ENCODE measurements around the gene ORC5.

The ORC5 gene

DNA sequence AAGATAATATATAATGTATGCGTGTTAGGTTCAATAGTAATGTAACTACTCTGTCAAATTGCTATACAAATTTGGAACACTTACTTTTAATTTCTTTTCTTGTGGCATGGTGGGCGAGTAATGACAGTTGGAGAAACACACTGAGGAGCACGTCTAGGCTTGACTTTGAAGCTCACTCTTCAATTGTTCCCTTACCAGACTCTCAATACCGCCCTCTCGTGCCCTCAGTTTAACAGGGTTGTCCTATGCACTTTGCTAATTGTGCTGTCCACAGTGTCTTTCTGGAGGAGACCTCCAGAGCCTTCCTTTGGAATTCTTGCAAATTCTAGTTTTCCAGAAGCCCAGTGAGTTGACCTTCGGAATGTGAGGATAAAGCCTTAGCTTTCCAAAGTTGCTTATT, 111.1 kb downstream of the ORC5 start:
- no peaks in the 10 kb centered on the region for H3F3A ChIP-seq (ENCODE audit: low read depth)
- H3K9me2 ChIP-seq (replicated peaks; ENCODE audit: low read depth, low read length): no peaks in the 10 kb centered on the region
- no peaks in the 10 kb centered on the region for H3K36me3 ChIP-seq (ENCODE audit: insufficient read depth, low read length)
- no peak overlapping the region for H2AFZ ChIP-seq (ENCODE audit: low read length)
- H3K79me2 ChIP-seq (ENCODE audit: insufficient read depth, low read length): no peaks in the 10 kb centered on the region
- TF ChIP-seq, protein P1, sequence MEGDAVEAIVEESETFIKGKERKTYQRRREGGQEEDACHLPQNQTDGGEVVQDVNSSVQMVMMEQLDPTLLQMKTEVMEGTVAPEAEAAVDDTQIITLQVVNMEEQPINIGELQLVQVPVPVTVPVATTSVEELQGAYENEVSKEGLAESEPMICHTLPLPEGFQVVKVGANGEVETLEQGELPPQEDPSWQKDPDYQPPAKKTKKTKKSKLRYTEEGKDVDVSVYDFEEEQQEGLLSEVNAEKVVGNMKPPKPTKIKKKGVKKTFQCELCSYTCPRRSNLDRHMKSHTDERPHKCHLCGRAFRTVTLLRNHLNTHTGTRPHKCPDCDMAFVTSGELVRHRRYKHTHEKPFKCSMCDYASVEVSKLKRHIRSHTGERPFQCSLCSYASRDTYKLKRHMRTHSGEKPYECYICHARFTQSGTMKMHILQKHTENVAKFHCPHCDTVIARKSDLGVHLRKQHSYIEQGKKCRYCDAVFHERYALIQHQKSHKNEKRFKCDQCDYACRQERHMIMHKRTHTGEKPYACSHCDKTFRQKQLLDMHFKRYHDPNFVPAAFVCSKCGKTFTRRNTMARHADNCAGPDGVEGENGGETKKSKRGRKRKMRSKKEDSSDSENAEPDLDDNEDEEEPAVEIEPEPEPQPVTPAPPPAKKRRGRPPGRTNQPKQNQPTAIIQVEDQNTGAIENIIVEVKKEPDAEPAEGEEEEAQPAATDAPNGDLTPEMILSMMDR (conservative IDR thresholded peaks at IDR 0.05; ENCODE audit: low read length): peak; percentile 61
- no peak for TF ChIP-seq EZH2phosphoT487 (IDR thresholded peaks at IDR 0.05; ENCODE audit: borderline replicate concordance)
- H4K20me1 ChIP-seq (ENCODE audit: insufficient read depth, low read length, poor library complexity, severe bottlenecking): no peaks in the 10 kb centered on the region
- H3K9me3 ChIP-seq (ENCODE audit: insufficient read depth, low read depth, low read length): no peaks in the 10 kb centered on the region
- no peak overlapping the region for H3K4me3 ChIP-seq (ENCODE audit: low read length, poor library complexity, severe bottlenecking)
- no peak overlapping the region for H3K9ac ChIP-seq (ENCODE audit: low read depth, low read length, poor library complexity, severe bottlenecking)
- no peaks in the 10 kb centered on the region for H3K4me1 ChIP-seq (ENCODE audit: insufficient read depth, low read length, poor library complexity, severe bottlenecking)
- H3K27me3 ChIP-seq (ENCODE audit: insufficient read depth, low read length, poor library complexity, severe bottlenecking): no peaks in the 10 kb centered on the region
- H3K4me2 ChIP-seq (ENCODE audit: low read depth, low read length, poor library complexity, severe bottlenecking): no peak overlapping the region

DNA sequence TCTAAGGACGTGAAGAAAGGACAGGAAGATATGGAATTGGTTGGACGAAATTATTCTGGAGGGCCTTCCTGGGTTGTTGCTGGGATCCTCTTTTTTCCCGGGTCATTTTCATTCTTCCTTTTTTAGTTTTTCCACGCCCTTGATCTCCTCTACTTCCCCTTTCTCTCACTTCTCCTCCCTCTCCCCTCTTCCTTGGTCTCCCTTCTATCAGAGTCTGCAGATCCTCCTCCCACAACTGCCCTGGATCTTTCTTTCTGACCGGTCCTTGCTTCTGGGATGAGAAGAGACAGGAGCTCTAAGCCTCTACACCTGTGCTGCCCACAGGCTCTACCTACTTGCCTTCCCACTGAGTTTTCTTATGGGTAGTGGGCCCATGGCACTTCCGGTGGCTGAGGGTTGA, 114.7 kb downstream of the ORC5 start:
- H3K9ac ChIP-seq (ENCODE audit: low read depth, low read length, poor library complexity, severe bottlenecking): no peak overlapping the region
- H3F3A ChIP-seq (ENCODE audit: low read depth): no peaks in the 10 kb centered on the region
- no peaks in the 10 kb centered on the region for H3K9me2 ChIP-seq (replicated peaks; ENCODE audit: low read depth, low read length)
- no peaks in the 10 kb centered on the region for H3K36me3 ChIP-seq (ENCODE audit: insufficient read depth, low read length)
- no peaks in the 10 kb centered on the region for H4K20me1 ChIP-seq (ENCODE audit: insufficient read depth, low read length, poor library complexity, severe bottlenecking)
- H3K27me3 ChIP-seq (ENCODE audit: insufficient read depth, low read length, poor library complexity, severe bottlenecking): no peaks in the 10 kb centered on the region
- no peak overlapping the region for H2AFZ ChIP-seq (ENCODE audit: low read length)
- H3K4me2 ChIP-seq (ENCODE audit: low read depth, low read length, poor library complexity, severe bottlenecking): no peak overlapping the region
- H3K4me1 ChIP-seq (ENCODE audit: insufficient read depth, low read length, poor library complexity, severe bottlenecking): peaks cover 7% of the 10 kb centered on the region
- TF ChIP-seq, protein P1 (conservative IDR thresholded peaks at IDR 0.05; ENCODE audit: low read length): no peak
- no peak for TF ChIP-seq EZH2phosphoT487 (IDR thresholded peaks at IDR 0.05; ENCODE audit: borderline replicate concordance)
- no peaks in the 10 kb centered on the region for H3K9me3 ChIP-seq (ENCODE audit: insufficient read depth, low read depth, low read length)
- H3K4me3 ChIP-seq (ENCODE audit: low read length, poor library complexity, severe bottlenecking): no peak overlapping the region
- no peaks in the 10 kb centered on the region for H3K79me2 ChIP-seq (ENCODE audit: insufficient read depth, low read length)

DNA sequence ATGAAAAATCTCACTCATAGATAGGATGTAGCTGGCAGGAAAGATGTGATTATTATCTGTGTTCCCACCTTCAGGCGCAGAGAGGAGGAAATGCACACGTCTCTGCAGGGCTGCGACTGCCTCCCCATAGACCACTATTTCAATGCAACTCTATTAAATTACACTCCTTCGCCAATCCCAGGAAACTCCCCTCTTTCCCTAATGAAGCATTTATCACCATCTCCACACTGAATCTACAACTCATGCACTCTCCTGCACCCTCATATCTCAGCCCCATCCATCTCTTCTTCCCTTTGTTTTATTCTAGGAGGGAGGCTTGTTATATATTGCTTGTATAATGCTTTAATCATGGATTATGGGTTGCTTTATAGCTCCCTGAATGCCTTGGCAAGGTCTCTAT, 116.6 kb downstream of the ORC5 start:
- H4K20me1 ChIP-seq (ENCODE audit: insufficient read depth, low read length, poor library complexity, severe bottlenecking): no peaks in the 10 kb centered on the region
- no peak for TF ChIP-seq EZH2phosphoT487 (IDR thresholded peaks at IDR 0.05; ENCODE audit: borderline replicate concordance)
- TF ChIP-seq, protein P1 (conservative IDR thresholded peaks at IDR 0.05; ENCODE audit: low read length): no peak

More for the DNA sequence above, 116.6 kb downstream of the ORC5 start:
- H3K4me2 ChIP-seq (ENCODE audit: low read depth, low read length, poor library complexity, severe bottlenecking): peak overlapping the region; percentile 37
- no peak overlapping the region for H3K9ac ChIP-seq (ENCODE audit: low read depth, low read length, poor library complexity, severe bottlenecking)
- H3K36me3 ChIP-seq (ENCODE audit: insufficient read depth, low read length): no peaks in the 10 kb centered on the region
- H3K79me2 ChIP-seq (ENCODE audit: insufficient read depth, low read length): no peaks in the 10 kb centered on the region
- no peaks in the 10 kb centered on the region for H3K9me3 ChIP-seq (ENCODE audit: insufficient read depth, low read depth, low read length)
- 0 out of 2 replicates have a peak overlapping the region, but pooled peaks have one; percentile 5 for H2AFZ ChIP-seq (ENCODE audit: low read length)
- no peaks in the 10 kb centered on the region for H3K9me2 ChIP-seq (replicated peaks; ENCODE audit: low read depth, low read length)
- no peaks in the 10 kb centered on the region for H3K27me3 ChIP-seq (ENCODE audit: insufficient read depth, low read length, poor library complexity, severe bottlenecking)
- peaks cover 7% of the 10 kb centered on the region for H3K4me1 ChIP-seq (ENCODE audit: insufficient read depth, low read length, poor library complexity, severe bottlenecking)
- no peak overlapping the region for H3K4me3 ChIP-seq (ENCODE audit: low read length, poor library complexity, severe bottlenecking)
- H3F3A ChIP-seq (ENCODE audit: low read depth): no peaks in the 10 kb centered on the region
